ENCODE measurements around the gene FBXW4. TPM values are rescaled to one million over a fixed set of nuclear protein-coding genes. Genes with fewer than 3 reads are reported as not detected.

Gene FBXW4
- total RNA-seq, 1 experiment from 2014 or later, result 15.7 TPM

DNA sequence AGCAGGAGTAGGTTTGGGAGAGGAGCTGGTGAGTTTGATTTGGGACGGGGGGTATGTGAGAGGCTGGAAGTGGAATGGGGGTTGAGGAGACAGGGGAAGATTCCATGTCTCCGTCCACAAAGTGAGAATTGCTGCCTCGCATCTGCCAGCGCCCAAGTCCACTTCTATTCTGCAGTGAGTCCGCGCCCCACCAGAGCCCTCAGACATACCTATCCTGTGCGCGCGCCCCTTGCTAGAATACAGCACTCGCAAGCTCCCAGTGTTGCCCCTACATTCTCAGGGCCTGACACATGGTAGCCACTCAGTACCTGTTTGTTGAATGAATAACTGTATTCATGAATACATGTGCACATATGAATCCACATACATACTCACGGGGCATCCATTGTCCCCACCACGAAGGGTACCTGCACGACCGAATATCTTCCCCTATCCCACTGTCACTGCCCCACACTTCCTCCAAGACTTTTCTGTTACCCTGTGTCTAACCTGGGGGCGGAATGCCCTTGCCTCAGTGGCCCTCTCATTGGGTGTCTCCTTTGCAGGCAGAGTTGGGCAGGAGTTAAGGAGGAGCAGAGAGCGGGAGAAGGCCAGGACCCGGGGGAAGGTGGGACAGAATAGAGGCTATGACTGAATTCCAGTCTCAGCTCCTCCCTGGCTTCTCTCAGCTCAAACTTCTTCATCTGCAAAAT lies 126.8 kb downstream of the FBXW4 start:
- intact Hi-C loops (cut with micrococcal nuclease; ENCODE audit: unreplicated experiment), result loop anchor here (5.0 kb wide), 1 partner anchor 271 kb away; no protein-coding TSS in a partner anchor
- Mint-ChIP-seq H3K27me3 (ENCODE audit: unreplicated experiment) (peaks cover 82% of the 10 kb centered on the region), H3K9me3 (ENCODE audit: low read depth, unreplicated experiment) (no peaks in the 10 kb centered on the region), H3K27ac (ENCODE audit: unreplicated experiment) (no peak overlapping the region), H3K36me3 (ENCODE audit: insufficient read depth, unreplicated experiment) (peaks cover 19% of the 10 kb centered on the region), H3K4me3 (ENCODE audit: low read depth, unreplicated experiment) (no peak overlapping the region), H3K4me1 (ENCODE audit: low read depth, unreplicated experiment) (no peaks in the 10 kb centered on the region)
- no TSS peak for BruUV-seq (replicated peaks)
- CTCF ChIA-PET, result interaction anchor here (0.7 kb wide), 1 partner anchor 472 kb away, joined by 4 read pairs; no protein-coding TSS in a partner anchor
- TF ChIP-seq, protein P1, sequence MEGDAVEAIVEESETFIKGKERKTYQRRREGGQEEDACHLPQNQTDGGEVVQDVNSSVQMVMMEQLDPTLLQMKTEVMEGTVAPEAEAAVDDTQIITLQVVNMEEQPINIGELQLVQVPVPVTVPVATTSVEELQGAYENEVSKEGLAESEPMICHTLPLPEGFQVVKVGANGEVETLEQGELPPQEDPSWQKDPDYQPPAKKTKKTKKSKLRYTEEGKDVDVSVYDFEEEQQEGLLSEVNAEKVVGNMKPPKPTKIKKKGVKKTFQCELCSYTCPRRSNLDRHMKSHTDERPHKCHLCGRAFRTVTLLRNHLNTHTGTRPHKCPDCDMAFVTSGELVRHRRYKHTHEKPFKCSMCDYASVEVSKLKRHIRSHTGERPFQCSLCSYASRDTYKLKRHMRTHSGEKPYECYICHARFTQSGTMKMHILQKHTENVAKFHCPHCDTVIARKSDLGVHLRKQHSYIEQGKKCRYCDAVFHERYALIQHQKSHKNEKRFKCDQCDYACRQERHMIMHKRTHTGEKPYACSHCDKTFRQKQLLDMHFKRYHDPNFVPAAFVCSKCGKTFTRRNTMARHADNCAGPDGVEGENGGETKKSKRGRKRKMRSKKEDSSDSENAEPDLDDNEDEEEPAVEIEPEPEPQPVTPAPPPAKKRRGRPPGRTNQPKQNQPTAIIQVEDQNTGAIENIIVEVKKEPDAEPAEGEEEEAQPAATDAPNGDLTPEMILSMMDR (IDR thresholded peaks at IDR 0.05; ENCODE audit: unreplicated experiment), result no peak
- DNase-seq, result no peak

DNA sequence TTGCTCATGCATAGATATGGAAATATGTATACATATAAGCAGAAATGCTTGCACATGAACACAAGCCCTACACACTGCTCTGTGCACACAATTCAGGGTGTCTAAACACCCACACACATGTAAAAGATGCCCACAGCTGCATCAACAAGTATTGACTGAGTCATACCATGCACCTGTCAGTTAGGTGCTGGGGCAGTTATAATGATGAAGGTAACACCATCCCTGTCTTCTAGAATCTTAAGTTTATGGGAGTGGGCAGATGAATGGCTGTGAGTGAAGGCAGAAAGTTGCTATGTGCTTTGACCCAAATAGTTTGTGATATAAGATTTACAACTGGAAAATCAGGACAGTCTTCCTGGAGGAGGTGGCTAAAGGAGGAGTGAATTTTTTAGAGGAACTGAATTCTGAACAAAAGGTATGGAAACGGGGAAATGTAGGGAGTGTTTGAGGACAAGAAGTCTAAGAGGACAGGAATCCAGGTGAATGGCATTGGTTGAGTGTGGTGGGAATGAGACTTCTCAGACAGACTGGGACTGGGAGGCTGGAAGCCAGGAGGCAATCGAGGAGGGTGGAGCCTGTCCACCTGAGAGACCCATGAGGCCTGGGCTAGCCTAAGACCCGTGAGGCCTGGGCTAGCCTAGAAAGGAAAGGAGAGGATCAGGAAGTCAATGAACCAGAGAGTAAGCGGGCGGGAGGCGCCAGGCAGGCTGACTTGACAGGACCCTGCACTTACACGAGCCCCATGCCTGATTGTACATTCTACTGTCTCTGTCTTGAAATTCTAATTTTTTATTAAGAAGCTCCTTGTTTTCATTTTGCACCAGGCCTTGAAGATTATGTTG lies 127.6 kb downstream of the FBXW4 start:
- Mint-ChIP-seq H3K27me3 (ENCODE audit: unreplicated experiment) (peaks cover 82% of the 10 kb centered on the region), H3K9me3 (ENCODE audit: low read depth, unreplicated experiment) (no peaks in the 10 kb centered on the region), H3K27ac (ENCODE audit: unreplicated experiment) (no peak overlapping the region), H3K4me1 (ENCODE audit: low read depth, unreplicated experiment) (no peaks in the 10 kb centered on the region), H3K36me3 (ENCODE audit: insufficient read depth, unreplicated experiment) (peaks cover 15% of the 10 kb centered on the region), H3K4me3 (ENCODE audit: low read depth, unreplicated experiment) (no peak overlapping the region)
- intact Hi-C loops (cut with micrococcal nuclease; ENCODE audit: unreplicated experiment), result loop anchor here (5.0 kb wide), 1 partner anchor 270 kb away; no protein-coding TSS in a partner anchor
- no TSS peak for BruUV-seq (replicated peaks)
- TF ChIP-seq, protein P1 (IDR thresholded peaks at IDR 0.05; ENCODE audit: unreplicated experiment), result no peak
- CTCF ChIA-PET, result interaction anchor here (0.7 kb wide), 1 partner anchor 472 kb away, joined by 4 read pairs; no protein-coding TSS in a partner anchor
- no peak for DNase-seq

GRCh38 chr10:101566333-101567164 lies 128.4 kb downstream of the FBXW4 start:
- BruUV-seq (replicated peaks), result no TSS peak
- H3K4me3 Mint-ChIP-seq (ENCODE audit: low read depth, unreplicated experiment), result no peak overlapping the region
- TF ChIP-seq, protein P1 (IDR thresholded peaks at IDR 0.05; ENCODE audit: unreplicated experiment), result no peak
- H3K27me3 Mint-ChIP-seq (ENCODE audit: unreplicated experiment), result peaks cover 82% of the 10 kb centered on the region
- H3K9me3 Mint-ChIP-seq (ENCODE audit: low read depth, unreplicated experiment), result no peaks in the 10 kb centered on the region
- no peak overlapping the region for H3K27ac Mint-ChIP-seq (ENCODE audit: unreplicated experiment)
- CTCF ChIA-PET, result no interaction called here
- intact Hi-C loops (cut with micrococcal nuclease; ENCODE audit: unreplicated experiment), result loop anchor here (5.0 kb wide), 1 partner anchor 269 kb away; no protein-coding TSS in a partner anchor
- no peaks in the 10 kb centered on the region for H3K4me1 Mint-ChIP-seq (ENCODE audit: low read depth, unreplicated experiment)
- no peak for DNase-seq
- H3K36me3 Mint-ChIP-seq (ENCODE audit: insufficient read depth, unreplicated experiment), result peaks cover 15% of the 10 kb centered on the region

DNA sequence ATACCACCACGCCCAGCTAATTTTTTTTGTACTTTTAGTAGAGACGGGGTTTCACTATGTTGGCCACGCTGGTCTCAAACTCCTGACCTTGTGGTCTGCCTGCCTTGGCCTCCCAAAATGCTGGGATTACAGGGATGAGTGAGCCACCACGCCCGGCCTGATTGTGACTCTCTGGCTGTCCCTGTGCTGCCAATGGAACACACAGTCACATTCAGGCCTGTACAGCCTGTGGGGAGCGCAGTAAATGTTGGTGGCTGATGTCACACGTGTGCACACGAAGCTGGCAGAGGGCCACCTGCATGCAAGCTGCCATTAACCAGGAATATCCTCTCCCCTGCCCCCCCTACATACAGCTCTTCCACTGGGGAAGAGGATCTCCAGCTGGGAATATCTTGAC lies 129.0 kb downstream of the FBXW4 start:
- CTCF ChIA-PET, result no interaction called here
- intact Hi-C loops (cut with micrococcal nuclease; ENCODE audit: unreplicated experiment), result loop anchor here (5.0 kb wide), 1 partner anchor 269 kb away; no protein-coding TSS in a partner anchor
- TF ChIP-seq, protein P1 (IDR thresholded peaks at IDR 0.05; ENCODE audit: unreplicated experiment), result no peak
- no TSS peak for BruUV-seq (replicated peaks)
- Mint-ChIP-seq H3K9me3 (ENCODE audit: low read depth, unreplicated experiment) (no peaks in the 10 kb centered on the region), H3K36me3 (ENCODE audit: insufficient read depth, unreplicated experiment) (peaks cover 15% of the 10 kb centered on the region), H3K27me3 (ENCODE audit: unreplicated experiment) (peaks cover 77% of the 10 kb centered on the region), H3K4me1 (ENCODE audit: low read depth, unreplicated experiment) (no peaks in the 10 kb centered on the region), H3K27ac (ENCODE audit: unreplicated experiment) (no peak overlapping the region), H3K4me3 (ENCODE audit: low read depth, unreplicated experiment) (no peak overlapping the region)
- no peak for DNase-seq
